Activated T-cell treated with anti-CD3 and anti-CD28 coated beads for 1 hour (primary cell): ENCODE results near the gene VSIG2.
"Not testable (repeated sequence)": the region's sequence is repeated elsewhere in the genome, so short reads cannot be mapped to it uniquely, and the experiment has no call there.

Experiments used
- DNase-seq: peaks from one replicate; pipeline ENCODE4 v3.0.0-alpha.2; 2020; ENCODE audit warnings: low read depth

VSIG2 gene, protein sequence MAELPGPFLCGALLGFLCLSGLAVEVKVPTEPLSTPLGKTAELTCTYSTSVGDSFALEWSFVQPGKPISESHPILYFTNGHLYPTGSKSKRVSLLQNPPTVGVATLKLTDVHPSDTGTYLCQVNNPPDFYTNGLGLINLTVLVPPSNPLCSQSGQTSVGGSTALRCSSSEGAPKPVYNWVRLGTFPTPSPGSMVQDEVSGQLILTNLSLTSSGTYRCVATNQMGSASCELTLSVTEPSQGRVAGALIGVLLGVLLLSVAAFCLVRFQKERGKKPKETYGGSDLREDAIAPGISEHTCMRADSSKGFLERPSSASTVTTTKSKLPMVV

DNA sequence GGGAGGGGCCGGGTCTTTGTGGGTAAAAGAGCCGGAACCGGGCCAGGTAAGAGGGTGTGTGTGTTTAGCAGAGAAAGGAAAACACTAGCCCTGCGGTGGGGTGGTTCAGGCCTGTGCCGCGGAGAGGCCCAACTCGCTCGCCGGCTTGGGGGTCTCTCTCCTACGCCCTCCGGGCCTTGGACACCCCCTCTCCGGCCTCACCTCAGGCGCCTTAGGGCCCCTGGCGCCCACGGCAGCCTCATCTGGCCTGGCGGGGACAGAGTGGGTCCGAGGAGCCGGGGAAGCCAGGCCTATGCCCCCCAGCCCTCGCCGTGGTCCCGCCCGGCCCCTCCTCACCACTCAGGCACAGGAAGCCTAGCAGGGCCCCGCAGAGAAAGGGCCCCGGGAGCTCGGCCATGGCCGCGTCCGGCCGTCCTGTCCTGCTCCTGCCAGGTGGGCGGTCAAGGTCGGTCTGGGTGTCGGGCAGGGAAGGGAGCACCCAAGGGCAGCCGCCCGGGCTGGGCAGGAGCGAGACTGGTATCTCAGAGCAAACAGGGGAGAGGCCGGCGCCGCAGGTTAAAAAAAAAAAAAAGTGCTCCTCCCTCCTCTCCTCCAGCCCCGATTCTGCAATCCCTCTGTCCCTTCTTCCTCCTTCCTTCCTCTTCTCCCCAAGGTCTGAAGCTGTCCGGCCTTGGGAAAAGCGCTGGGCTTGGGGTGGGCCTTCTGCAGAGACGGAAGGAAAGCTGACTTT, at the start of gene VSIG2:
VSIG2 (minus strand) TSS at position 515 of the 730 bp plus-strand sequence; CDS start at position 397, 118 bp downstream.
- no peak for DNase-seq

DNA sequence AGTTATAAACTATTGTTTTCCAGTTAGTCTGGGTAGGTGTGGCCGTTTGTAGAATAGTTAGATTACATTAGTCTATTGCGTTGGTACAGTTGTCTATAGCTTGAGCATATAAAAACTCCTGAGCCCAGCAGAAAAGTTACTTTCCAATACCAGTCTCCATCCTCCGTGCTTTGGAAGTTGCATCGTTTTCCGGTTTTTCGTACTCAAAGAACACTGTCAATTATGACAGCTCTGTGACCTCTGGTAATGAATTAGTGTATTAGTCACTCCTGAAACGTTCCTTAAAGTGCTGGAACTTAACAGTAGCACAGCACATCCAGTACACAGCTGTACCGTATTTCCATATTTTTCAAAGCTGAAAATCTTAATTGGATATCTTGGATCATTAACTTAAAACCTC, 49.0 kb upstream of the VSIG2 start:
- no peak for DNase-seq

DNA sequence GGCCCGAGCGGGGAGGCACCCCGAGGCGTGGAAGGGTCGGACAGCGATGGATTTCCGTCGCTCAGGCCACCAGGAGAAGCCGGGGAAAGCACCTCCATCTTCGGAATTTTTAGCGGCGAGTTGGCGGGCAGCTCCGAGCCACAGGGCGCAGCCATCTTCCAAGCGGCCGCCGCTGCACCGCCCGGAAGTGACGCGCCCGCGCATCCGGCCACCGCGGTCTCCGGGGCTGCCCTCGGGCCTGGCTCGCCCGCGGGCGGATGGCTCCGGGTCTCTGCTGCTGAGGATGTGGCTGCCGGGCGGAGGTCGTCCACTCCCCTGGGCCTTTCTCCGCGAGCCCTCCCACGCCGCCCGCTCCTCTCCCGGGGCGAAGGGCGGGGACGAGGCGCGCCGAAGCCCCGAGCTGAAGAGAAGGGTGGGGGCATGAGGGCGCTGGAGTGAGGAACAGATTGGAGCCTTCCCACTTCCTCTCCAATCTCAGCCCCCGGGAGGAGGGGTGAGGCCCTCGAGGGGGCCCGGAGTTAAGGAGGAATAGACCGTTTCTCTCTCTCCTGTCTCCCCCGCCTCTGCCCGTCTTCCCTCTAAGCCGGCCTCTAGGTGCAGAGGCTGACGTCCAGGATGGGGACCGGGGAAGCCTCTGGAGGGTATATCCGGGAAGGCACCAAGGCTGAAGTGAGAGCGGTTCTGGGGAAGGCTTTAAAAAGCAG, 48.3 kb upstream of the VSIG2 start, which contains the start of gene MSANTD2:
MSANTD2 (minus strand) TSS at position 181 of the 704 bp plus-strand sequence; CDS start at position 155, 26 bp downstream.
- peak; percentile 63 for DNase-seq

DNA sequence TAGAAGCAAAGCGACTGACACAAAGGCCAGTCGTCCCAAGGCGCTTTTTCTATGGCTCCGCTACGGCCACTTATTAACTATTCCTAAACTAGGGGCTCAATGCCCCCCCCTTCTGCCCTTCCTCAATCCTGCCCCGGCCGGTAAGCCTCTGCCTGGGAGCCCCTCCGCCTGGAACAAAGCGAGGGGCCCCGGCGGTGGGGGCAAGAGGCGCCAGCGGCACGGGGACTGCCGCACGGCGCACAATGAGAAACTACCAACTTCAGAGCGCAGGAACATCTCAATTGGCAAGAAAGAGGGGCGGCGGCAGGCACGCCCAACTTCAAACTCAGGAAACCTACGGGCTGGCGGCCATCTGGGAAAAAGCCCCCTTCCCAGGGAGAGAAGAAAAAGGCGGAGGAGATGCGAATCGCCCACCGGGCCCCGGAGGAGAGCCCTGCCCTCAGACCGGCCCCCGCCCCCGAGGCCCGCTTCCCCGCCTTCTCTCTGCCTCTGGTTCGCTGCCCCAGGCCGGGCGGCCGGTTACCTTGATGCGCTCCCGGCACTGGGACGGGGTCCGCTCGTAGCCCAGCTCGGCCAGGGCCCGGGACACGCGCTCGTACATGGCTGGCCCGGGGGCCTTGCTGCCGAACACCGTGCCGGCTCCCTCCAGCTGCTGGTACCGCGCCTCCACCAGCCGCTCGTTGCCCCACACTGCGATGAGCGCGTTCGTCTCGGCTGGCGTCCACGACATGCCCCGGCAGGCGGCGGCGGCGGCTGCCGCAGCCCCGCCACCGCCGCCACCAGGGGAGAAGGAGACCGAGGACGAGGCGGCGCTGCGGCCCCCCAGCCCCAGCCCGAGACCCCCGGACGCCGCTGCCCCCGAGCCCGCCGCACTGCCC, 47.5 kb upstream of the VSIG2 start:
- DNase-seq, result peak; percentile 15

DNA sequence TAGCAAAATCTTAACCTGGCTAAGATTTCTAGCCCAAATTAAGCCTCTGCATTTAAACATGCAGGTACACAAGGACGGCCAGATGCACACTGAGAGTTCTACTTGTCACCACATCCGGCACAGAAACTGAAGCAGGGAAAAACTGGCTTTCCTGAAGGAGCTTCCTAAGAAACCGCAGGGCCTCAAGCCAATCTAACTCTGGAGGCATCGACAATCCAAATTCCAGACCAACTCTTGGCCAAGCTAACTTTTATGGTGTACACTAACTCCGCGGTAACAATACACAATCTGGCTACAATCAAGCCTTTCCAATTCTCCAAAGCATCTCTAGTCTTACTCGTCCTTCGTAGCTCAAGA, 46.9 kb upstream of the VSIG2 start:
- DNase-seq, result no peak

DNA sequence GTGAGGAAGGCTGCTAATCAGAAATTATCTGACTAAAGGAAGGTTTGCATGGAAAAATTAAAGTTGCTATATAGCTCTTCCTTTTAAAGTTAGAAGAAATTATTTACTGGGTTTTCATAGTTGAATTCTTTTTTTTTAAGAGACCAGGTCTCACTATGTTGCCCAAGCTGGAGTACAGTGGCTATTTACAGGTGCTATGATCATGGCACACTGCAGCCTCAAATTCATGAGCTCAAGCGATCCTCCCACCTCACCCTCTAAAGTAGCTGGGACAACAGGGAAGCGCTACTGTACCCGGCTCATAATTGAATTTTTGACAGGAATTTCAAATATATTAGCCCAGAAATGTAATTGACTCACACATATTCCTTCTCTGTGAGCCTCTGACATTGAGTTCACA, 44.3 kb upstream of the VSIG2 start:
- DNase-seq, result no peak

DNA sequence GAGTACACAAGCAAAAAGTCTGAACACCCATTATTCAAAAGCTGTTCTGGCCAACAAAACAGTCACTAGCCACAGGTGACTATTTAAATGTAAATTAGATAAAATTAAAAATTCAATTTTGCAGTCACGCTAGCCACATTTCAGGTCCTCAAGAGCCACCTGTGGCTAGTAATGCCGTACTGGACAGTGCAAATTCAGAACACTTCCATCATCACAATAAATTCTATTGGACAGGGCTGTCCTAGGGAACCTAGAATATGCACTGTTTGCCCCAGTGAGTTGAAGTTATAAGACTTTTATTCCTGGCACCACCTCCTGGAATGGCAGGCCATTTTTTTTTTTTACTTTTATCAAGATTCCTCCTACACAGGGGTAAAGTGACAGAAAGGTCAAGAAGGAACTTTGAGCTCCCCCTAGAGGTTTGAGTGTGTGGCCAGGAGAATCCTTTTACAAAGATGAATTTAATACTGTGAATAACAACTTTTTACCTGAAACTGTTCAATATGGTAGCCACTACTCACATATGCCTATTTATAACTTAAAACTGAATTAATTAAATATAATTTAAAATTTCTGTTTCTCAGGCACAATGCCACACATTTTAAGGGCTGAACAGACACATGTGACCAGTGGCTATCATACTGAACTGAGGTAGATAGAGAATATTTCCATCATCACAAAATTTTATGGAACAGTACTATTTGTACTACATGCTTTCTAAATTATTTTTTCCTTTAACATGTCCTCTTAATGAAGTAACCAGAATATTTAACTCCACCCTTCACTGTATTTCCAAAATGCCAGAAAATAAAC, 41.6 kb upstream of the VSIG2 start:
- DNase-seq, result no peak

DNA sequence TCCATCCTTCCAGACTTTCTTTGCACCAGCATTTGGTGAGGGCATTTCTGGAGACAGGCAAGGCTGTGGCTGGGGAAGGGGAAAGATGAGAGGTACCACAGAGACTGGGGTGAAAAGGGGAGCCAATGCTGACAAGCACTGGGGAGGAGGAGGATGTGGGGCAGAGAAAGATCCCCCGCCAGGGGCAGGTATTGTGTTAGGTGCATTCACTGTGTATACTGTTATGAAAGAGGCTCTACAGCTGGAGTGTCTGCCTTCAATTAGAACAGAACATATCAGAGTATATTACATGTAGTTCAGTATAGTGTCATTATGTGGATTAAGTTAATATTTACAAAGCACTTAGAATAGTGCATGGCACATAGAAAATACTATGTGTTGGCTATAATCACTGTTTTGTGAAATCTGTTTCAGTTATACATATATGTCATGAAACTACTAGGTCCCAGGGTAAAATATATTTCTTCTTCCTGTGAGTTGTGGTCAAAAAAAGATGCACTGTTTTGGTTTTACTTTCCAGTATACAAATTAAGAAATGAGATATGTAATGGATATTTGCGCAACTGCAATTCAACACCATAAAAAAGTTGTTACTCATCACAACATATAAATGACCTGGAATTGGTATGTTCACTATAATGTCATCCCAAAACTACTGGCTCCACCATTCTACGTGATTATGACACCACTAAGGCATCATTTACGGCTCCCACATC, 39.7 kb upstream of the VSIG2 start:
- no peak for DNase-seq

DNA sequence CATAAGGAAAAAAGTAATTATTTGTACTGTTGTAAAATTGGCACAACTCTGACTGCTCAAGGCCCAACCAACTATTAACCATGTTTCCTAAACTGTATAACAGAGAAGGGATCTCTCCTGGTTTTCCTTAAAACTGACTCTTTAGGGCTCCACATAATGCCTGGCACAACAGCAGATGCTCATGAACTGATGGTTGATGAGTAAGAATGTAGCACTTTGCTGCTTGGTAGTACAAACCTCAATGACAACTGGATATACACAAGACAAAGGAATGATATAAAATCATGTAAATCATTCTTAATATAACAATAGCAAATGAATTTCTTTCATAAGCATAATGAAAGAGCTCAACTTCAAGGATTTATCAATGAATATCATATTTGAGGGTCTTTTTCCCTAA, 36.5 kb upstream of the VSIG2 start:
- no peak for DNase-seq

DNA sequence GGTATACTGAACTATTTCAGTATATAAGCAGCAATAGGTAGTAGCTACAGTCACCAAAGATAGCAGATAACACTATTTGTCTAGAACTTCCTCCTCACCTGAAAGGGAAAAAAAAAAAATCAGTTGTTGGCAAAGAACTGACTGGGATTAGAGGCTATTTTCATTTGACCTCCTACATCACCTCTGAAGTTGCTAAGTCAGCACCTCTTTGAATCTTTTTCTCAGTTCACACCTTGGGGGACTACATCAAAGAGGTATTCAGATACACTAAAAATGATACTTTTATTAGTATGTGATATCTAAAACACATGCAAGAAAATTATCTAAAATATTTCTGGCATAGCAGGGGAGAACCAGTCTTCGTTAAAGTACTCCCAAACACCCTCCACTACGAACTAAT, 32.0 kb upstream of the VSIG2 start:
- no peak for DNase-seq

DNA sequence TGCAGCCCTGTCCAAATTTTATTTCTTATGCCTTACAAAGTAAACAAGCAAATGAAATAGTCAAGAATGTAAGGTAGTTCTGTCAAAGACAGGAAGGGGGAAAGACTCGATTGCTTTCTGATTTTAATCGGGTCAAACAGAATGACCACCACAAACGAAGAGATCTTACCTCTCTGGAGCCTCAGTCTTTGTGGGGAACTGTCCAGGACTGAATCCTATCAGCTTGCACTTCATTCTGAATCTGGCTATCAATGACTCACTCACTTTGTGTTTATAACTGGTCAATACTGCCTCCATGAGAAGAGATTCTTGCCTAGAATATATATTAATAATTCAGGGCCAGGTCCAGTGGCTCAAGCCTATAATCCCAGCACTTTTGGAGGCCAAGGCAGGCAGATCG, 30.9 kb upstream of the VSIG2 start:
- no peak for DNase-seq

DNA sequence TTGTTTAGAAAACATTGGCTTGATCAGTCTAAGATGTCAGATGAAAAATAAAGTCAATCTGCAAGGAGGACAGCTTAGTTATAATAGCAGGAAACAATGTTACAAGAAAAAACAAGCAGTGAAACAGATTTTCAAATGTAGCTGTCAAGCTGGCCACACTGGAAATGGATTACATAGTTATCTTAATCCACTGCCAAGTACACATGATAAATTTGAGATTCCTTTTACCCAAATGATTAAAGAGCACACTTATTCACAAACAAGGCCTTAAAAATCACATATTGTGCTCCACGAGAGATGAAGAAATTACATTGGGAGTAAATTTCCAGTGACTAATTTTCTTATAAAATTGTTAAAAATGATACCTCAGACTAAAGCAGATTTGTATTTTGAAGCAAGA, 27.5 kb upstream of the VSIG2 start:
- no peak for DNase-seq

DNA sequence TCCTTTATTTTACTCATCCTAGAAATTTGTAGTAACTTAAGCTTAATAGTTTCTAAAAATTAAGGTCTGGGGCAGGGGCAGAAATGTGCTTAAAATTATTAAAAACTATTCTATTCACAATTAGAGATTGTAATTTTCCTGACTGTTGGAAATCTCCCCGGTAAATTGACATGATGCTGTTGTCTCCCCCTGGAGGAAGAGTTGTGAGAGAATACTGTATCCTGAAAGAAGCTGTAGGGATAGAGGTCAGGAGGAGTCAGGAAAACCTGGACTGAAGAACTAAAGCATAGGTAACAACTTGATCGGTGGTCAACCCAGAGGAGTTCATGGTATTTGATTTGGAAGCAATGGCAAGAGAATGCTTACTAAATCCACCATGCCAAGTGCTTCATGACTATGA, 26.2 kb upstream of the VSIG2 start:
- DNase-seq, result no peak

DNA sequence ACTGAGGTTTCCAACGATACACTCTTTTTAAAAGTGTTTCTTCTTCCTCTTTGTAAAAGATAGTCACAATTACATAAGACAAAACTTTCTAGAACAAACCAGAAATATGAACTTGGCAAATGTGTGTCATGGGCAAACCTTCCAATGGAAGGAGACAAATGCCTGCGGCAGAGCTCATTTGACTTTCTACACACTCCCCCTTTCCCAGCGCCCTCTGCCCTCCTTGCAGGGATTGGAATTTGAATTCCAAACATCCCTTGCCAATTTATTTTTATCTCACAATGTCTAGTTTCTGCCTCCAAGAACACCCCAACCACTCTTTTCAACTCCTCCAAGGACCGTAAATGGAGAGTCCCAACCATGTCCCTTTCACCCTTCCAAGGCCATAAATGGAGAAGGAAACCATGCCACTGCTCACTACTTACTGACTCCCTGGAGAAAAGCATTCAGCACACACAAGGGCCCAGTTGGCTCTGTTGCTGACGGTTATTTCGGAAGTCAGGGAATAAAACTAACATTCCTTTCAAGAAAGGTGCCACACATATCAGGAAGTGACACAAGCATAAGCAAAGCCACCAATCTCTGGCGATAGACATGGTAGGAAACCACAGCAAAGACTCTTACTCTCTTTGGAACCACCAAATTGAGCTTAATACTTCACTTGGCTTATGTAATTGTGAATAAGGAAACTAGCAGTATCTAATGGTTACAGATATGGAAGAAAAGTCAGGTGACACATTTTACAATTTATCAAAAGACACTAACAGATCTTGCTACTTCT, 25.0 kb upstream of the VSIG2 start:
- DNase-seq, result no peak

DNA sequence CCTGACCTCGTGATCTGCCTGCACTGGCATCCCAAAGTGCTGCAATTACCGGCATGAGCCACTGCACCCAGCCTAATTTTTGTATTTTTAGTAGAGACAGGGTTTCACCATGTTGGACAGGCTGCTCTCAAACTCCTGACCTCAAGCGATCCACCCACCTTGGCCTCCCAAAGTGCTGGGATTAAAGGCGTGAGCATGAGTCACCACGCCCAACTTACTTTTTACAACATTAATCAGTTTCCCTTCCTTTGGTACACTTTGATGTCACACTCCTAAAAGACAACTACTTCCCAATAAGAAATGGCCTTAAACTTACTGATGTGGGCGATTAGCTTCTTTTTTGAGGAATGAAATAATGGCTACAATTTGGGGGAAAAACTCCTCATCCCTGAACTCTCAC, 18.9 kb upstream of the VSIG2 start:
- DNase-seq, result not testable (repeated sequence)

DNA sequence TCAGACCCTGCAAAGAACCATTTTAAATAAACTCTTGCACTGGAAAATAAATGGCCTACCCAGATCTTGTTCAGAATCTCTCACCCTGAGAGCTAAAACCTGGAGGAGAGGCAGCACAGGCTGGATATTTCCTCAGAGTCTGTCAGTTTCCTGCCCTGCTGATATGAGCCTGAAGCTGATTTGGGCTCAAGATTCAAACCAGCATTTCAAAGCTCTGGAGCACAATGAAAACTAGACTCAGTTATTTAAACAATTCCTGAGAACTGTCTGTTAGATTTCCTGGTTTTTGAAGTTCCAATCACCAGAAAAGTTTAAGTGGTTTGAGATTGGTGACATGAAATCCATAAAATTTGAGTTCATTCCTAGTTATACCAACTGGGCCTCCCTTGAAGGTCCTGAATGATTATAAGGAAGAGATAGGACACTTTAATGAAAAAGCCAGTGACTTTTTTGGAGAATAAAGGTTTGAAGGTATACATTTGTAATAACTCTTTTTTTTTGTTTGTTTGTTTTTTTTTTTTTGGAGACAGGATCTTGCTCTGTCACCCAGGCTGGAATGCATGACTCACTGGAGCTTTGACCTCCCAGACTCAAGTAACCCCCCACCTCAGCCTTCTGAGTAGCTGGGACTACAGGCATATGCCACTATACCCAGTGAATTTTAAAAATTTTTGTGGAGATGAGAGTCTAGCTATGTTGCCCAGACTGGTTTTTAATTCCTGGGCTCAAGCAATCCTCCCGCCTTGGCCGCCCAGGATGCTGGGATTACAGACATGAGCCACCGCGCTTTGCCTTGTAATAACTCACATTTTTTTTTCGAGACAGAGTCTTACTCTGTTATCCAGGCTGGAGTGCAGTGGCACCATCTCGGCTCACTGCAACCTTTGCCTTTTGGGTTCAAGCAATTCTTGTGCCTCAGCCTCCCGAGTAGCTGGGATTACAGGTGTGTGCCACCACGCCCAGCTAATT, 18.0 kb upstream of the VSIG2 start:
- no peak for DNase-seq

DNA sequence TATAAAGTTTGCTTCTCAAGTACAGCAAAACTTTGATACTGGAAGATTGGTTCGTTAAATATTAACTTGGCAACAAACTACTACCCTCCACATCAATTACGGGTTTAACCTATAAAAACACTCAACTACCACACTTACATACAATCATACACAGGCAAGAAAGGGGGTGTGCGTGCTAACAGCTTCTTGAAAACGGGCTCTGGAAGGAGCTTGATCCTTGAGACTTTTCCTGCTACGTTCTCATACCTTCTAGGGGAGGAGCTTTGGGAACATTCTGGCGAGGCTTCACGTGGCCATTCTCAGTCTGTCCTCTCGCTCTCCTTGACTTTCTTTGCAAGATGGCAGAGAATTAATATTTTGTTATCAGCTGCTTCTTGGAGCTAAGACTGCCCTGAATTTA, 16.9 kb upstream of the VSIG2 start:
- no peak for DNase-seq

DNA sequence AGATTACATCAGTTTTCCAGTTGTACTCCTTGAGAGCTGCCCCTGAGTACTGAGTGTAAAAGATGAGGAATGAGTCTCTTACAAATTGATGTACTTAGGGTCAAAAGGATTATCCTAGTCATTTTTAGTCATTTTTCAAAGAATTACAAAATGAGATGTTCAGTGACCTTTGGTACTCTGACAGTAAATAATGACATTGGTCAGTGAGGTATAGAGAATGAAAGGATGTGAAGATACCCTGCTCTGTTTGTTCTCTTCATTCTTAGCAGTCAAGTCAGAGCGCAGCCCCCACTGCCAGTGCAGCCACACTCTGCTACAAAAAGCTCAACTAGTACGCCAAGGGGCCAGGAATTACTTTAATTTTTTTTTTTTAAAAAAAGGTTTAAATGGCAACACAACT, 14.1 kb upstream of the VSIG2 start:
- no peak for DNase-seq
